ENCODE measurements around the gene GUCY2D. TPM values are rescaled to one million over a fixed set of nuclear protein-coding genes. Genes with fewer than 3 reads are reported as not detected.

The GUCY2D gene
- total and polyA plus RNA-seq, 10 donors = 0.03 to 0.43 (median 0.07) TPM; not detected in 7

DNA sequence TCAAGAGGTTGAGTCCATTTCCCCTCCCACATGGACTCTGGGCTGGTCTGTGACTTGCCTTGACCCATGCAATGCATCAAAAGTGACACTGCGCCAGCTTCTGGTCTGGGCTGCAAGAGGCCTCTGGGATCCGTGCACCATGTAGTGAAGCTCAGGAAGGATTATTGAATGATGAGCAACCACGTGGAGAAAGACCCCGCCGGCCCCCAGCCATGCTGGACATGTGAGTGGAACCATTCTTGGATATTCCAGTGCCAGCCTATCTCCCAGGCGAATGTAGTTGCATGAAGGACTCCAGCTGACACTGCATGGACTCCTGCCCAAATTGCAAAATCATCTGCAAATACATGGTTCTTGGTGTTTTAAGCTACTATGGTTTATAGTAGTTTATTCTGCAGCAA, 28.8 kb downstream of the GUCY2D start:
- DNase-seq = no peak
- no peaks in the 10 kb centered on the region for H3K9me3 ChIP-seq
- H3K27me3 ChIP-seq (replicated peaks in 1 of 7) = peaks cover 0 to 70% (median 7%) of the 10 kb centered on the region in 7 donors
- no peak overlapping the region for H3K4me3 ChIP-seq
- intact Hi-C loops (cut with DNase I; ENCODE audit: low total_unique reads) = no loop called here
- H3K36me3 ChIP-seq = no peaks in the 10 kb centered on the region
- WGBS, 5 donors = 69 to 92% (median 78%) methylated on average over 4 to 6 of the region's 6 CpGs
- H3K4me1 ChIP-seq = no peaks in the 10 kb centered on the region
- TF ChIP-seq CTCF (IDR thresholded peaks at IDR 0.05 in 8 of 11, conservative IDR thresholded peaks at IDR 0.05 in 3 of 11) (no peak), POLR2AphosphoS5 (IDR thresholded peaks at IDR 0.05) (no peak), POLR2A (IDR thresholded peaks at IDR 0.05) (no peak)
- no peak overlapping the region for H3K27ac ChIP-seq

GRCh38 chr17:8031950-8032349, 29.5 kb downstream of the GUCY2D start:
- H3K27me3 ChIP-seq (replicated peaks in 1 of 7) = peaks cover 0 to 73% (median 7%) of the 10 kb centered on the region in 7 donors
- H3K27ac ChIP-seq = no peak overlapping the region
- TF ChIP-seq CTCF (IDR thresholded peaks at IDR 0.05 in 8 of 11, conservative IDR thresholded peaks at IDR 0.05 in 3 of 11) = no peak
- no peak for TF ChIP-seq POLR2AphosphoS5 (IDR thresholded peaks at IDR 0.05)
- TF ChIP-seq POLR2A (IDR thresholded peaks at IDR 0.05) = no peak
- H3K4me1 ChIP-seq = no peaks in the 10 kb centered on the region
- intact Hi-C loops (cut with DNase I; ENCODE audit: low total_unique reads) = no loop called here
- H3K9me3 ChIP-seq = no peaks in the 10 kb centered on the region
- DNase-seq = no peak
- 95 to 100% (median 98%) methylated on average over 1 of the region's 1 CpG for WGBS, 5 donors
- no peak overlapping the region for H3K4me3 ChIP-seq
- H3K36me3 ChIP-seq = no peaks in the 10 kb centered on the region

GRCh38 chr17:8032442-8032841, 30.0 kb downstream of the GUCY2D start:
- TF ChIP-seq POLR2AphosphoS5 (IDR thresholded peaks at IDR 0.05) = no peak
- no peak for TF ChIP-seq CTCF (IDR thresholded peaks at IDR 0.05 in 8 of 11, conservative IDR thresholded peaks at IDR 0.05 in 3 of 11)
- no peak for TF ChIP-seq POLR2A (IDR thresholded peaks at IDR 0.05)
- no peak for DNase-seq
- Histone ChIP-seq H3K4me3 (no peak overlapping the region), H3K36me3 (no peaks in the 10 kb centered on the region), H3K27ac (no peak overlapping the region), H3K4me1 (no peaks in the 10 kb centered on the region), H3K27me3 (replicated peaks in 1 of 7) (peaks cover 0 to 73% (median 9%) of the 10 kb centered on the region in 7 donors), H3K9me3 (no peaks in the 10 kb centered on the region)
- intact Hi-C loops (cut with DNase I; ENCODE audit: low total_unique reads) = no loop called here
- 77 to 91% (median 84%) methylated on average over 2 of the region's 2 CpGs for WGBS, 5 donors

GRCh38 chr17:8038954-8039610, 36.7 kb downstream of the GUCY2D start, which contains the start of gene ALOX15B:
Gene ALOX15B (plus strand): TSS chr17:8039059. CDS start chr17:8039156, 97 bp downstream.
- Histone ChIP-seq H3K4me3 (peak within 1 kb of the TSS in 3 of 8 donors; percentile 9 to 56 (median 29)), H3K9me3 (no peaks in the 10 kb centered on the region), H3K4me1 (peaks cover 0 to 45% (median 15%) of the 10 kb centered on the region in 6 donors), H3K36me3 (no peaks in the 10 kb centered on the region), H3K27ac (peak within 1 kb of the TSS in 1 of 8 donors; percentile 78), H3K27me3 (replicated peaks in 1 of 7) (peaks cover 0 to 61% (median 23%) of the 10 kb centered on the region in 7 donors)
- WGBS, 5 donors = 11 to 19% (median 12%) methylated on average over 24 to 37 of the region's 37 CpGs
- intact Hi-C loops (cut with DNase I; ENCODE audit: low total_unique reads) = no loop called here
- DNase-seq = no peak
- TF ChIP-seq POLR2A (IDR thresholded peaks at IDR 0.05) (no peak), POLR2AphosphoS5 (IDR thresholded peaks at IDR 0.05) (no peak), CTCF (IDR thresholded peaks at IDR 0.05 in 8 of 11, conservative IDR thresholded peaks at IDR 0.05 in 3 of 11) (no peak)
